ENCODE results near the gene TREML4. TPM values are rescaled to one million over a fixed set of nuclear protein-coding genes. Genes with fewer than 3 reads are reported as not detected.

The TREML4 gene
- total RNA-seq, 3 donors from 2014 or later (not counting 1 experiment from before 2014, with no cell fraction given) = 0.21 to 2.1 (median 0.32) TPM

- intact Hi-C loops (cut with micrococcal nuclease) = no loop called here
- Histone ChIP-seq H3K27me3 (ENCODE audit: control insufficient read depth, insufficient read depth, low read length) (peaks cover 2% of the 10 kb centered on the region), H3K27ac (ENCODE audit: low read length) (no peak overlapping the region), H3K9me3 (ENCODE audit: control insufficient read depth, insufficient read depth, low read length) (no peaks in the 10 kb centered on the region), H3K4me3 (ENCODE audit: low read length) (no peak overlapping the region), H3K4me1 (ENCODE audit: control insufficient read depth, insufficient read depth, low read length) (peaks cover 9% of the 10 kb centered on the region), H3K36me3 (ENCODE audit: control insufficient read depth, insufficient read depth, low read length) (no peaks in the 10 kb centered on the region)
- Mint-ChIP-seq H3K36me3 (no peaks in the 10 kb centered on the region), H3K4me1 (peaks cover 6 to 11% of the 10 kb centered on the region in 2 donors), H3K27ac (no peak overlapping the region), H3K4me3 (no peak overlapping the region), H3K9me3 (no peaks in the 10 kb centered on the region), H3K27me3 (ENCODE audit: low read depth in 2 of 2) (peaks cover 1 to 4% of the 10 kb centered on the region in 2 donors)
- 94% methylated on average over 1 of the region's 1 CpG for WGBS (ENCODE audit: insufficient coverage)
- TF ChIP-seq, protein P1, sequence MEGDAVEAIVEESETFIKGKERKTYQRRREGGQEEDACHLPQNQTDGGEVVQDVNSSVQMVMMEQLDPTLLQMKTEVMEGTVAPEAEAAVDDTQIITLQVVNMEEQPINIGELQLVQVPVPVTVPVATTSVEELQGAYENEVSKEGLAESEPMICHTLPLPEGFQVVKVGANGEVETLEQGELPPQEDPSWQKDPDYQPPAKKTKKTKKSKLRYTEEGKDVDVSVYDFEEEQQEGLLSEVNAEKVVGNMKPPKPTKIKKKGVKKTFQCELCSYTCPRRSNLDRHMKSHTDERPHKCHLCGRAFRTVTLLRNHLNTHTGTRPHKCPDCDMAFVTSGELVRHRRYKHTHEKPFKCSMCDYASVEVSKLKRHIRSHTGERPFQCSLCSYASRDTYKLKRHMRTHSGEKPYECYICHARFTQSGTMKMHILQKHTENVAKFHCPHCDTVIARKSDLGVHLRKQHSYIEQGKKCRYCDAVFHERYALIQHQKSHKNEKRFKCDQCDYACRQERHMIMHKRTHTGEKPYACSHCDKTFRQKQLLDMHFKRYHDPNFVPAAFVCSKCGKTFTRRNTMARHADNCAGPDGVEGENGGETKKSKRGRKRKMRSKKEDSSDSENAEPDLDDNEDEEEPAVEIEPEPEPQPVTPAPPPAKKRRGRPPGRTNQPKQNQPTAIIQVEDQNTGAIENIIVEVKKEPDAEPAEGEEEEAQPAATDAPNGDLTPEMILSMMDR (IDR thresholded peaks at IDR 0.05) = no peak
- no peak for DNase-seq
- ATAC-seq = no peak
These were observed 52.4 kb downstream of the TREML4 start for GRCh38 chr6:41280381-41281057.

DNA sequence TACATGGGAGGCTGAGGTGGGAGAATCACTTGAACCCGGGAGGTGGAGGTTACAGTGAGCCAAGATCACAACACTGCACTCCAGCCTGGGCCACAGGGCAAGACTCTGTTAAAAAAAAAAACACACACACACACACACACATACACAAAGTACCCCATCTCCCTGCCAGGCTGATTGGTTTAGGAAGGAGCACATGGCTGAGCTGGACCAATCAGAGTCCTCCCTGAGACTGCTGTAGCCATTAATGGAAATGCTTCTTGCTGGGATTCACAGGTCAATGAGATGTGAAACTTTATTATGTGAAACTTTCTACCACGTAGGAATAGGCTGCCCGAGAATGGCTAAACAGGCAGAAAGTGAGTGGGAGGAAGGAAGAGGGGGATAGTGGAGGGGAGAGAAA lies 55.5 kb downstream of the TREML4 start:
- H3K4me3 Mint-ChIP-seq = no peak overlapping the region
- H3K27ac ChIP-seq (ENCODE audit: low read length) = no peak overlapping the region
- H3K27me3 ChIP-seq (ENCODE audit: control insufficient read depth, insufficient read depth, low read length) = peaks cover 2% of the 10 kb centered on the region
- no peaks in the 10 kb centered on the region for H3K9me3 ChIP-seq (ENCODE audit: control insufficient read depth, insufficient read depth, low read length)
- no peak for ATAC-seq
- peaks cover 6 to 13% of the 10 kb centered on the region in 2 donors for H3K4me1 Mint-ChIP-seq
- no peaks in the 10 kb centered on the region for H3K36me3 ChIP-seq (ENCODE audit: control insufficient read depth, insufficient read depth, low read length)
- H3K4me1 ChIP-seq (ENCODE audit: control insufficient read depth, insufficient read depth, low read length) = peaks cover 6% of the 10 kb centered on the region
- TF ChIP-seq, protein P1 (IDR thresholded peaks at IDR 0.05) = no peak
- intact Hi-C loops (cut with micrococcal nuclease) = no loop called here
- H3K27ac Mint-ChIP-seq = no peak overlapping the region
- no peaks in the 10 kb centered on the region for H3K36me3 Mint-ChIP-seq
- no peak overlapping the region for H3K4me3 ChIP-seq (ENCODE audit: low read length)
- WGBS (ENCODE audit: insufficient coverage) = 79% methylated on average over 3 of the region's 3 CpGs
- no peak for DNase-seq
- H3K9me3 Mint-ChIP-seq = no peaks in the 10 kb centered on the region
- peaks cover 8 to 15% of the 10 kb centered on the region in 2 donors for H3K27me3 Mint-ChIP-seq (ENCODE audit: low read depth in 2 of 2)

GRCh38 chr6:41284726-41285125 lies 56.6 kb downstream of the TREML4 start:
- DNase-seq = no peak
- H3K4me3 Mint-ChIP-seq = no peak overlapping the region
- H3K36me3 Mint-ChIP-seq = no peaks in the 10 kb centered on the region
- H3K4me1 Mint-ChIP-seq = peaks cover 0 to 4% of the 10 kb centered on the region in 2 donors
- Histone ChIP-seq H3K27ac (ENCODE audit: low read length) (no peak overlapping the region), H3K36me3 (ENCODE audit: control insufficient read depth, insufficient read depth, low read length) (no peaks in the 10 kb centered on the region), H3K9me3 (ENCODE audit: control insufficient read depth, insufficient read depth, low read length) (no peaks in the 10 kb centered on the region), H3K4me1 (ENCODE audit: control insufficient read depth, insufficient read depth, low read length) (no peaks in the 10 kb centered on the region), H3K27me3 (ENCODE audit: control insufficient read depth, insufficient read depth, low read length) (peaks cover 2% of the 10 kb centered on the region), H3K4me3 (ENCODE audit: low read length) (no peak overlapping the region)
- ATAC-seq = no peak
- WGBS (ENCODE audit: insufficient coverage) = 89% methylated on average over 1 of the region's 1 CpG
- intact Hi-C loops (cut with micrococcal nuclease) = no loop called here
- peaks cover 8 to 15% of the 10 kb centered on the region in 2 donors for H3K27me3 Mint-ChIP-seq (ENCODE audit: low read depth in 2 of 2)
- no peaks in the 10 kb centered on the region for H3K9me3 Mint-ChIP-seq
- H3K27ac Mint-ChIP-seq = no peak overlapping the region
- TF ChIP-seq, protein P1 (IDR thresholded peaks at IDR 0.05) = no peak
